Thyroid gland (tissue), 4 donors: Measurements from ENCODE around the gene ISLR2. TPM values are rescaled to one million over a fixed set of nuclear protein-coding genes. Genes with fewer than 3 reads are reported as not detected.
A peak's percentile ranks its signal among the peaks of the same experiment; 100 is the strongest.

Experiments
- DNase-seq, 2 donors: peaks; one replicate each; pipeline ENCODE4 v3.0.0-alpha.2; 2019
- H3K27ac ChIP-seq, 3 donors: fragments of 200-600 bp; sonication (generic); 1 replicate in 2 of 3; 2 replicates in 1 of 3; pipeline ENCODE4 v1.5.1; 2016 to 2019; ENCODE audit warnings: mild to moderate bottlenecking in 1 of 3, moderate library complexity in 1 of 3
- H3K27me3 ChIP-seq: fragments of 200-600 bp; sonication (generic); one replicate; pipeline ENCODE4 v1.5.1; 2019
- H3K36me3 ChIP-seq, 2 donors: fragments of 200-600 bp; sonication (generic); one replicate each; pipeline ENCODE4 v1.5.1; 2016 to 2019
- H3K4me1 ChIP-seq, 2 donors: fragments of 200-600 bp; sonication (generic); one replicate each; pipeline ENCODE4 v1.5.1; 2017 to 2019
- H3K4me3 ChIP-seq, 3 donors: fragments of 200-600 bp; sonication (generic); replicated peaks in 1 of 3; 1 replicate in 2 of 3; 2 replicates in 1 of 3; pipeline ENCODE4 v1.5.1; 2016; ENCODE audit warnings: mild to moderate bottlenecking in 1 of 3
- H3K9me3 ChIP-seq: fragments of 200-600 bp; sonication (generic); one replicate; pipeline ENCODE4 v1.5.1; 2017
- POLR2A ChIP-seq, 2 donors: fragments of 450-650 bp; IDR thresholded peaks; one replicate each; pipeline ENCODE4 v1.6.1; 2017; ENCODE audit warnings: antibody characterized with exemption in 2 of 2, mild to moderate bottlenecking in 2 of 2, moderate library complexity in 1 of 2
- WGBS, 2 donors: methylation state at CpG; one replicate each; pipeline ENCODE4 v1.1.5; 2017; 5-methylcytosine and 5-hydroxymethylcytosine counted together
- intact Hi-C: fragments of 100-400 bp; cut with DNase I; formaldehyde crosslinking; loops from one replicate; pipeline ENCODE4 v1.15.1; 2023
- total RNA-seq, 4 donors: library from RNA; depleted of rRNA; stranded (reverse); fragments of >200 nt; gene quantifications; one replicate each; pipeline ENCODE4 v1.2.3, GENCODE V29; 2016
- TF ChIP-seq, protein P1 (sequence below), 6 experiments: fragments of 200-600 bp in 3 of 6; fragments of 450-650 bp in 3 of 6; sonication (generic) in 3 of 6; IDR thresholded peaks; one replicate each; pipeline ENCODE4 v1.5.1; 2016 to 2019; ENCODE audit warnings: antibody characterized with exemption in 6 of 6, mild to moderate bottlenecking in 2 of 6, inconsistent platforms in 1 of 6, moderate library complexity in 1 of 6

Gene ISLR2
- total RNA-seq, 4 donors from 2014 or later, result 0.40 TPM; not detected in 3

DNA sequence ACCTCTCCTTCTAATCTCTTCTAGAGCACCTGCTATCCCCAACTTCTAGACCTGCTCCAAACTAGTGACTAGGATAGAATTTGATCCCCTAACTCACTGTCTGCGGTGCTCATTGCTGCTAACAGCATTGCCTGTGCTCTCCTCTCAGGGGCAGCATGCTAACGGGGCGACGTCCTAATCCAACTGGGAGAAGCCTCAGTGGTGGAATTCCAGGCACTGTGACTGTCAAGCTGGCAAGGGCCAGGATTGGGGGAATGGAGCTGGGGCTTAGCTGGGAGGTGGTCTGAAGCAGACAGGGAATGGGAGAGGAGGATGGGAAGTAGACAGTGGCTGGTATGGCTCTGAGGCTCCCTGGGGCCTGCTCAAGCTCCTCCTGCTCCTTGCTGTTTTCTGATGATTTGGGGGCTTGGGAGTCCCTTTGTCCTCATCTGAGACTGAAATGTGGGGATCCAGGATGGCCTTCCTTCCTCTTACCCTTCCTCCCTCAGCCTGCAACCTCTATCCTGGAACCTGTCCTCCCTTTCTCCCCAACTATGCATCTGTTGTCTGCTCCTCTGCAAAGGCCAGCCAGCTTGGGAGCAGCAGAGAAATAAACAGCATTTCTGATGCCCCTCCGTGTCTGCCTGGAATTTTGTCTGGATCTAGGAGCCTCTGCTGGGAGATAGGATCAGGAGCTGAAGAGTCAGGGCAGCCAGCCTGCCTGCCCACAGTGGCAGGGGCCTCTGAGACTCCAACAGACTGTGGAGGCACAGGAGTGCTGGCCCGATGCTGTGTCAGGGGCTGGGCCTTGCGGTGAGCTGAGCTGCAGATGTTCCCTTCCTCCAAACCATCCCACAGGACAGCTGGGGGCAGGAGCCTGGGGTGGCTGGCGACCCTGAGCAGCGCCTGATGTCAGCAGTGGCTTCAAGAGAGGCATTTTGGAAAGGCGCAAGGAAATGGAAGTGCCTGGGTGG lies 46.2 kb downstream of the ISLR2 start:
- Histone ChIP-seq H3K36me3 (no peaks in the 10 kb centered on the region), H3K27me3 (no peaks in the 10 kb centered on the region), H3K27ac (peak overlapping the region in 1 of 3 donors; percentile 30), H3K4me1 (peaks cover 42 to 85% of the 10 kb centered on the region in 2 donors), H3K9me3 (no peaks in the 10 kb centered on the region), H3K4me3 (no peak overlapping the region)
- intact Hi-C loops, result no loop called here
- TF ChIP-seq, protein P1, sequence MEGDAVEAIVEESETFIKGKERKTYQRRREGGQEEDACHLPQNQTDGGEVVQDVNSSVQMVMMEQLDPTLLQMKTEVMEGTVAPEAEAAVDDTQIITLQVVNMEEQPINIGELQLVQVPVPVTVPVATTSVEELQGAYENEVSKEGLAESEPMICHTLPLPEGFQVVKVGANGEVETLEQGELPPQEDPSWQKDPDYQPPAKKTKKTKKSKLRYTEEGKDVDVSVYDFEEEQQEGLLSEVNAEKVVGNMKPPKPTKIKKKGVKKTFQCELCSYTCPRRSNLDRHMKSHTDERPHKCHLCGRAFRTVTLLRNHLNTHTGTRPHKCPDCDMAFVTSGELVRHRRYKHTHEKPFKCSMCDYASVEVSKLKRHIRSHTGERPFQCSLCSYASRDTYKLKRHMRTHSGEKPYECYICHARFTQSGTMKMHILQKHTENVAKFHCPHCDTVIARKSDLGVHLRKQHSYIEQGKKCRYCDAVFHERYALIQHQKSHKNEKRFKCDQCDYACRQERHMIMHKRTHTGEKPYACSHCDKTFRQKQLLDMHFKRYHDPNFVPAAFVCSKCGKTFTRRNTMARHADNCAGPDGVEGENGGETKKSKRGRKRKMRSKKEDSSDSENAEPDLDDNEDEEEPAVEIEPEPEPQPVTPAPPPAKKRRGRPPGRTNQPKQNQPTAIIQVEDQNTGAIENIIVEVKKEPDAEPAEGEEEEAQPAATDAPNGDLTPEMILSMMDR (IDR thresholded peaks at IDR 0.05), result no peak
- TF ChIP-seq POLR2A (IDR thresholded peaks at IDR 0.05), result no peak
- no peak for DNase-seq
- WGBS, 2 donors, result 85 to 86% methylated on average over 8 to 9 of the region's 10 CpGs

DNA sequence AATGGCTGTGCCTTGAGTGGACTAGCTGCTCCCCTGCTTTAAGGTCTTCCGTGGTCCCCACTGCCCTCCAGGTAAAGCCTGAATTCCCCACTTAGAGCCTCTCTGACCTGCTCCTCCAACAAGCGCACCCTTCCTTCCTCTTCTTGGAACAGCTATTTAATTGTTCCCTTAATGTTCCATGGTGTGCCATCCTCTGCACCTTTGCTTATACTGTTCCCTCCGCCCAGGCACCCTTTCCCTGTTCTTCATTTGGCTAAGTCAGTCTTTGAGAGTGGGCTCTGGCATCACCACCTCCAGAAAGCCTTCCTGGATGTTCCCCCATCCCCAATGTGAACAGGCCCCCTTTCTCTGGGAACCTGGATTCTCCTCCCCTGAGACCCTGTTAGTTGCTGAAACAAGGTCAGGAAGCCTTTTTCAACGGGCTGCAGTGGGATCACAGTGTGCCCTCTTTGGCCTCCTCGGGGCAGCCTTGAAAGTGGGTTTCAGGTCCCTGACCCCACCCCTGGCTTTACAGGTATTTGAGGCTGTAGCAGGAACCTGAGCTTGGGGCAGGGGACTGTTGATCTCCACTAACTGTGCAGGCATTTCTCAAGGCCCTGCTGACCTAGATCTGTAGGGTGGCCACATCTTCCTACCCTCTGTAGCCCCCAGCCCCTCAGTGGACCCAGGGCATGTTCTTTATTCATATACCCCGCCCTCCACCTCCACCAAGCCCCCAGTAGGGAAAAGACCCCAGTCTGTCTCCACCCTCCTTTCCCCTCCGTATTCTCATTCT lies 48.1 kb downstream of the ISLR2 start:
- Histone ChIP-seq H3K9me3 (no peaks in the 10 kb centered on the region), H3K4me3 (no peak overlapping the region), H3K27ac (peak overlapping the region; percentile 33 to 70 (median 49)), H3K4me1 (peaks cover 33 to 66% of the 10 kb centered on the region in 2 donors), H3K27me3 (no peaks in the 10 kb centered on the region), H3K36me3 (no peaks in the 10 kb centered on the region)
- WGBS, 2 donors, result 86 to 87% methylated on average over 7 of the region's 7 CpGs
- DNase-seq, result no peak
- no peak for TF ChIP-seq POLR2A (IDR thresholded peaks at IDR 0.05)
- TF ChIP-seq, protein P1 (IDR thresholded peaks at IDR 0.05), result no peak
- intact Hi-C loops, result no loop called here

DNA sequence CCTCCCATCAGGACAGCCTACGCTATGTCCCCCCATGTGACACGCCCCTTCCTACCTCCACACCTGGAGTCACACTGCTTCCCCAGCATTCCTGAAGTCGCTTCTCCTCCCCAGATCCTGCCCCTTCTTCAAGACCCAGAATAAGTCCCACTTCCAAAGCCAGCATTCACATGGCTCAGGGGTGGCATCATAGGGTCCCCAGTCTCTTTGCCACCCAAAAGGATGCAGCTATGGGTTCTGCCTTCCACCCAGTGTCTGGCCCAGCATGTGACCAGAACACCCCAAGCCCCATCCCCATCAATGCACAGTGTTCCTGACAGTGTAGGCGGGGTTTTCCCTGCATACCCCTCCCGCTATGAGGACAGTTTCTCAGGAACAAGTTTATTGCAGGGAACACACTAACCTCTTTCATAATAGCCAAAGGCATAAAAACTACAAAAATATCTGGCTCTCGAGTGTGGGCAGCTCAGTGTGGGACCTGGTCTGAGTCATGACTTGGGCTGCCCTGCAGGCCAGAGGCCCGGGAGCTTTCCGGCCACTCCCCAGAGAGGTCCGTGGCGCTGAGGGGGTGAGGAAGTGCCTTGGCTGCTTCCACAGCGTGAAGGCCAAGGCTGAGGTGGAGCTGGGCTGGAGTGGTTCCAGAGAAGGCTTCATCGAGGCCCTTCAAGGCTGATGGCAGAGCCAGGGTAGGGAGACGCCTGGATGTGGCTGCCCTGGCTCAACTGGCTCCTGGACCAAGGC lies 48.9 kb downstream of the ISLR2 start:
- Histone ChIP-seq H3K27me3 (no peaks in the 10 kb centered on the region), H3K4me3 (no peak overlapping the region), H3K9me3 (no peaks in the 10 kb centered on the region), H3K27ac (peak overlapping the region; percentile 33 to 70 (median 49)), H3K36me3 (no peaks in the 10 kb centered on the region), H3K4me1 (peaks cover 25 to 58% of the 10 kb centered on the region in 2 donors)
- TF ChIP-seq POLR2A (IDR thresholded peaks at IDR 0.05), result no peak
- TF ChIP-seq, protein P1 (IDR thresholded peaks at IDR 0.05), result no peak
- intact Hi-C loops, result no loop called here
- 34 to 60% methylated on average over 6 to 12 of the region's 13 CpGs for WGBS, 2 donors
- DNase-seq, result peak; percentile 96 to 97

DNA sequence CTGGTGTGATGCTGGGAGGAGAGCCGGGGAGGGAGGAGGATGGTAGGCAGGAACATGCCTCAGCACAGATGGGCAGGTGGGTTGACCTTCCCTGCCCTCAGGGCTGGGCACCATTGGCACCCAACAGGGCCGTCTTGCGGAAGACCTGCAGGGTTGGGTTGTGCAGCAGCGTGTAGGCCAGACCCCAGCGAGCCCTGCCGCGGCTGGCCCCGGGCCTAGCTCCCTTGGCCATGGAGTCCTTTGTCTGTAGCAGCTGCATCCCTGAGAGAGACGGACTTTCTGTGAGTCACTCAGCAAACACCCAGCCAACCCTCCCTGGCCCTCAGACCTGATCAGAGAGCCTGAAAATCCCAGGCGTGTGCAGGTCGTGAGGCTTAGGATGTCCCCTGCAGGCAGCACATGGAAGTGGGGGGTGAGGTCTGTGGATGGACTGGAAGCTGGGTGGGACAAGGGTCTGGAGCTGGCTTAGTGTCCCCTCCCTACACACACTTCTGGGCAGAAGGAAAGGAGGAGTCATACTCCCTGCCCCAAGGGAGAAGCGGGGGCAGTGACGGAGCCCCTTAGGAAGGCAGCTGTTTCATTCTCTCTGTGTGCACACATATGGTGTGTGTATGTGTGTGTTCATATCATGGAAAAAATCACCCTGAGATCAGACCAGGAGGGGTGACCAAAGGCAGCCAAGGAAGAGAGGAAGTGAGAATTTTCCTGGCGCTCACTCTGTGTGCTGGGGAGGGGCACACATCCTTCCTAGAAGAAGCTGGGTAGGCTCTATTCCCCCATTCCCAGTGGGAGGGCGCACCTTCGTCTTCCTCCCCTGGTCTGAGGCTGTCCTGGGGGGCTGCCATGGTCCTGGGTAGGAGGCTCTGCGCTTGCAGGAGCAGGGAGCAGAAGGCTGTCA lies 49.8 kb downstream of the ISLR2 start:
- WGBS, 2 donors, result 78 to 80% methylated on average over 9 to 13 of the region's 17 CpGs
- Histone ChIP-seq H3K27ac (peak overlapping the region in 2 of 3 donors; percentile 49 to 70), H3K36me3 (no peaks in the 10 kb centered on the region), H3K4me3 (no peak overlapping the region), H3K27me3 (no peaks in the 10 kb centered on the region), H3K4me1 (peaks cover 18 to 48% of the 10 kb centered on the region in 2 donors), H3K9me3 (no peaks in the 10 kb centered on the region)
- DNase-seq, result no peak
- intact Hi-C loops, result no loop called here
- TF ChIP-seq, protein P1 (IDR thresholded peaks at IDR 0.05), result no peak
- no peak for TF ChIP-seq POLR2A (IDR thresholded peaks at IDR 0.05)
